Subcutaneous abdominal adipose tissue (tissue), 5 donors: Measurements from ENCODE around the gene OR5V1.
"Not testable (repeated sequence)": the region's sequence is repeated elsewhere in the genome, so short reads cannot be mapped to it uniquely, and the experiment has no call there.

ENCODE experiments used
- H3K27ac ChIP-seq: one replicate; pipeline ENCODE4 v1.7.0; 2013; ENCODE audit warnings: low read depth, mild to moderate bottlenecking, inconsistent platforms, low read length, moderate library complexity
- H3K27me3 ChIP-seq, 5 donors: one replicate each; pipeline ENCODE4 v1.7.0; 2013; ENCODE audit warnings: low read length in 5 of 5, inconsistent platforms in 1 of 5; ENCODE audit not compliant: control insufficient read depth in 5 of 5, insufficient read depth in 4 of 5
- H3K36me3 ChIP-seq, 5 donors: one replicate each; pipeline ENCODE4 v1.7.0; 2013; ENCODE audit warnings: low read length in 5 of 5; ENCODE audit not compliant: control insufficient read depth in 5 of 5, insufficient read depth in 5 of 5
- H3K4me1 ChIP-seq, 5 donors: one replicate each; pipeline ENCODE4 v1.7.0; 2013; ENCODE audit warnings: low read length in 5 of 5, mild to moderate bottlenecking in 3 of 5, moderate library complexity in 1 of 5; ENCODE audit not compliant: control insufficient read depth in 5 of 5, insufficient read depth in 5 of 5
- H3K4me3 ChIP-seq, 5 donors: one replicate each; pipeline ENCODE4 v1.7.0; 2013; ENCODE audit warnings: low read length in 5 of 5, low read depth in 1 of 5
- H3K9ac ChIP-seq, 5 donors: one replicate each; pipeline ENCODE4 v1.7.0; 2013; ENCODE audit warnings: low read length in 5 of 5, mild to moderate bottlenecking in 4 of 5, moderate library complexity in 3 of 5
- H3K9me3 ChIP-seq, 5 donors: one replicate each; pipeline ENCODE4 v1.7.0; 2013; ENCODE audit warnings: low read length in 5 of 5; ENCODE audit not compliant: control insufficient read depth in 5 of 5
- donor health status: healthy.
- donor health status: healthy.
- donor health status: healthy.
- donor health status: healthy.
- donor health status: healthy.

Gene OR5V1

DNA sequence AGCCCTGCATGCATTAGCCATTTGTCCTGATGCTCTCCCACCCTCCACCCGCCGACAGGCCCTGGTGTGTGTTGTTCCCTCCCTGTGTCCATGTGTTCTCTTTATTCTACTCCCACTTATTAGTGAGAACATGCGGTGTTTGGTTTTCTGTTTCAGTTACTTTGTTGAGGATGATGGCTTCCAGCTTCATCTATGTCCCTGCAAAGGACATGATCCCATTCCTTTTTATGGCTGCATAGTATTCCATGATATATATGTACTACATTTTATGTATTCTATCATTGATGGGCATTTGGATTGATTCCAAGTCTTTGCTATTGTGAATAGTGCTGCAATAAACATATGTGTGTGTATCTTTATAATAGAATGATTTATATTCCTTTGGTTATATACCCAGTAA lies 19.3 kb downstream of the OR5V1 start:
- H3K27ac ChIP-seq, H3K36me3 ChIP-seq, H3K9me3 ChIP-seq, H3K27me3 ChIP-seq, H3K4me1 ChIP-seq, H3K4me3 ChIP-seq, H3K9ac ChIP-seq: not testable (repeated sequence)

DNA sequence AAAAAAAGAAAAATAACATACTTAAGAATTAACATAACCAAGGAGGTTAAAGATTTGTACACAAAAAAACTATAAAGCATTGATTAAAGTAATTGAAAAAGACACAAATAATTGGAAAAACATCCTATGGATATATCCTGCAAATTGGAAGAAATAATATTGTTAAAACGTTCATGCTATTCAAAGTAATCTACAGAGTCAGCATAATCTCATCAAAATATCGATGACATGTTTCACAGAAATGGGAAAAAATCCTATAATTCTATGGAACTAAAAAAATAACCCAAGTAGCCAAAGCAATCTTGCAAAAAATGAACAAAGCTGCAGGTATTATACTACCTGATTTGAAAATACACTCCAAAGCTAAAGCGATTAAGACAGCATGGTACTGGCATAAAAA lies 23.3 kb downstream of the OR5V1 start:
- H3K9ac ChIP-seq: no peak overlapping the region
- H3K4me3 ChIP-seq: no peak overlapping the region
- no peaks in the 10 kb centered on the region for H3K36me3 ChIP-seq
- H3K9me3 ChIP-seq: peaks cover 0 to 4% (median 0%) of the 10 kb centered on the region in 5 donors
- no peaks in the 10 kb centered on the region for H3K27me3 ChIP-seq
- H3K4me1 ChIP-seq: no peaks in the 10 kb centered on the region
- no peak overlapping the region for H3K27ac ChIP-seq

DNA sequence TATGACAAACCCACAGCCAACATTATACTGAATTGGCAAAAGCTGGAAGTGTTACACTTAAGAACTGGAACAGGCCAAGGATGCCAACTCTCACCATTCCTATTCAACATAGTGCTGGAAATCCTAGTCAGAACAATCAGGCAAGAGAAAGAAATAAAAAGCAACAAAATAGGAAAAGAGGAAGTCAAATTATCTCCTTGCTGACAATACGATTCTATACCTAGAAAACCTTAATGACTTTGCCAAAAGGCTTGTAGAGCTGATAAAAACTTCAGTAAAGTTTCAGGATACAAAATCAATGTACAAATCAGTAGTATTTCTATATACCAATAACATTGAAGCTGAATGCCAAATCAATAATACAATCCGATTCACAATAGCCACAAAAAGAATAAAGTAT lies 32.4 kb downstream of the OR5V1 start:
- Histone ChIP-seq H3K27ac (no peak overlapping the region), H3K36me3 (no peaks in the 10 kb centered on the region), H3K9me3 (no peaks in the 10 kb centered on the region), H3K4me1 (no peaks in the 10 kb centered on the region), H3K27me3 (peaks cover 0 to 4% (median 0%) of the 10 kb centered on the region in 5 donors), H3K9ac (no peak overlapping the region), H3K4me3 (no peak overlapping the region)

DNA sequence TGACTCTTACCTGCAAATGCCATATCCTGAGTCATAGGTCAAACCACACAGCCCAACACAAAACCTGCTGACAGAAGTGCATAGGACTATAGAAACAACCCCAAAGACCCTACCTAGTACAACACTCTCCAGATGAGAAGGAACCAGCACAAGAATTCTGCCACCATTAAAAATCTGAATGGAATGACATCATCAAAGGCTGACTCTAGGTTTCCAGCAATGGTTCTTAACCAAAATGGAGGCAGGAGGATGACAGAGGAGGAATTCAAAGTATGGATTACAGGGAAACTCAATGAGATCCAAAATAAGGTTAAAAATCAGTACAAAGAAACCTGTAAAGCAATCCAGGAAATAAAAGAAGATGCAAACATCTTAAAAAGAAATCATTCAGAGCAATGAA lies 36.0 kb downstream of the OR5V1 start:
- Histone ChIP-seq H3K9ac (no peak overlapping the region), H3K9me3 (no peaks in the 10 kb centered on the region), H3K27ac (no peak overlapping the region), H3K36me3 (no peaks in the 10 kb centered on the region), H3K27me3 (peaks cover 0 to 4% (median 0%) of the 10 kb centered on the region in 5 donors), H3K4me1 (no peaks in the 10 kb centered on the region), H3K4me3 (no peak overlapping the region)

DNA sequence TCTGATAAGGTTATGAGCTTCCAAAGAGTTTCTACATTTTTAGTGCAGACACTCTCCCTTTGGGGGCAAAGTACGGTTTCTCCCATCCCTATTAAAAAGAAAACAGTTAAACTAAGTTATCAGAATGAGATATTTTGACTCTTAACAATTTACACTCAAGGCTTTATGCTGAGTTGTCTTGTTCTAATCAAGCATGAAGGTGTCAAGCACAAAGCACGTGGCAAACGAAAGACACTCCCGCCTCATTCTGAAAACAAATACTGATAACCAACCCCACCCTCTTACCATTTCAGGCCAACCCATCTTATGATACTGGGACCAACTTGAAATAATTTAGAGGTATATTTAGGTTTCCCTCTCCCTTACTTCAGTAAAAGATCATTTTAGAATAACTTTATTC lies 42.9 kb downstream of the OR5V1 start:
- Histone ChIP-seq H3K27ac (no peak overlapping the region), H3K4me3 (no peak overlapping the region), H3K36me3 (no peaks in the 10 kb centered on the region), H3K9me3 (no peaks in the 10 kb centered on the region), H3K9ac (no peak overlapping the region), H3K27me3 (no peaks in the 10 kb centered on the region), H3K4me1 (no peaks in the 10 kb centered on the region)

DNA sequence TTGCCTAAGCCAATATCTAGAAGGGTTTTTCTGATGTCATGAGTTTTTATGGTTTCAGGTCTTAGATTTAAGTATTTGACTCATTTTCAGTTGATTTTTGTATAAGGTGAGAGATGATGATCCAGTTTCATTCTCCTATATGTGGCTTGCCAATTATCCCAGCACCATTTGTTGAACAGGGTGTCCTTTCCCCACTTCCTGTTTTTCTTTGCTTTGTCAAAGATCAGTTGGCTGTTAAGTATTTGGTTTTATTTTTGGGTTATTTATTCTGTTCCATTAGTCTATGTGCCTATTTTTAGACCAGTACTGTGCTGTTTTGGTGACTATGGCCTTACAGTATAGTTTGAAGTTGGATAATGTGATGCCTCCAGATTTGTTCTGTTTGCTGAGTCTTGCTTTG lies 45.3 kb downstream of the OR5V1 start:
- H3K36me3 ChIP-seq, H3K27me3 ChIP-seq, H3K9me3 ChIP-seq, H3K9ac ChIP-seq, H3K4me1 ChIP-seq, H3K27ac ChIP-seq, H3K4me3 ChIP-seq: not testable (repeated sequence)

DNA sequence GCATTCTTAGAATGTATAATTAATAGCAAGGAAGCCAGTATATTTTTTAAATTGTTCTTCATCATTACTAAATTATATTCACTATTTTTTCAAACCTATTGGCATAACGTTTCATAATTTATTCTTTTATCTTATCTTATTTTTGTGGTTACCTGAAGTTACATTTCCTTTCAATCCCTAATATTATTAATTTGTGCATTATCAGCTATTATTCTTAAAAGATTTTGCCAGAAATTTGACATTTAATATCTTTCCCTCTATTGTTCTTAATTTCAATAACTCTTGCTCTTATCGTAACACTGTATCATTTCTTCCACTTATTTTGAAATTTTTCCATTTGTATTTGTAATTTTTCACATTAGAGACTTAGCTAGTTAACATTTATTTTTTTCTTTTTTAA lies 48.7 kb downstream of the OR5V1 start:
- no peak overlapping the region for H3K27ac ChIP-seq
- H3K4me1 ChIP-seq: no peaks in the 10 kb centered on the region
- H3K9me3 ChIP-seq: no peaks in the 10 kb centered on the region
- no peaks in the 10 kb centered on the region for H3K27me3 ChIP-seq
- H3K9ac ChIP-seq: no peak overlapping the region
- no peaks in the 10 kb centered on the region for H3K36me3 ChIP-seq
- no peak overlapping the region for H3K4me3 ChIP-seq
